D721Med (cell line): ENCODE data around the gene PLAGL2.

Source experiments
- DNase-seq: peaks from one replicate; pipeline ENCODE4 v3.0.0; 2011; ENCODE audit warnings: low spot score; ENCODE audit not compliant: insufficient read length
- FAIRE-seq: peaks from 2 replicates; lab custom pipeline; 2011; peaks lifted over from hg19 to GRCh38; lab: Jason Lieb, UNC
- TF ChIP-seq, protein P1 (sequence below): IDR thresholded peaks from 2 replicates; pipeline ENCODE4 v1.5.1; 2012; ENCODE audit warnings: mild to moderate bottlenecking, control low read depth; ENCODE audit not compliant: insufficient read depth; ENCODE audit errors: missing control alignments

PLAGL2 gene

GRCh38 chr20:32218156-32218900 lies 10.8 kb upstream of the PLAGL2 start:
- TF ChIP-seq, protein P1, sequence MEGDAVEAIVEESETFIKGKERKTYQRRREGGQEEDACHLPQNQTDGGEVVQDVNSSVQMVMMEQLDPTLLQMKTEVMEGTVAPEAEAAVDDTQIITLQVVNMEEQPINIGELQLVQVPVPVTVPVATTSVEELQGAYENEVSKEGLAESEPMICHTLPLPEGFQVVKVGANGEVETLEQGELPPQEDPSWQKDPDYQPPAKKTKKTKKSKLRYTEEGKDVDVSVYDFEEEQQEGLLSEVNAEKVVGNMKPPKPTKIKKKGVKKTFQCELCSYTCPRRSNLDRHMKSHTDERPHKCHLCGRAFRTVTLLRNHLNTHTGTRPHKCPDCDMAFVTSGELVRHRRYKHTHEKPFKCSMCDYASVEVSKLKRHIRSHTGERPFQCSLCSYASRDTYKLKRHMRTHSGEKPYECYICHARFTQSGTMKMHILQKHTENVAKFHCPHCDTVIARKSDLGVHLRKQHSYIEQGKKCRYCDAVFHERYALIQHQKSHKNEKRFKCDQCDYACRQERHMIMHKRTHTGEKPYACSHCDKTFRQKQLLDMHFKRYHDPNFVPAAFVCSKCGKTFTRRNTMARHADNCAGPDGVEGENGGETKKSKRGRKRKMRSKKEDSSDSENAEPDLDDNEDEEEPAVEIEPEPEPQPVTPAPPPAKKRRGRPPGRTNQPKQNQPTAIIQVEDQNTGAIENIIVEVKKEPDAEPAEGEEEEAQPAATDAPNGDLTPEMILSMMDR, result no peak
- DNase-seq (no peak), FAIRE-seq (no peak)

- FAIRE-seq (no peak), DNase-seq (no peak)
- TF ChIP-seq, protein P1, result no peak
Observed at GRCh38 chr20:32216179-32217142, 8.9 kb upstream of the PLAGL2 start.

GRCh38 chr20:32215729-32216128 lies 8.2 kb upstream of the PLAGL2 start:
- FAIRE-seq (no peak), DNase-seq (no peak)
- TF ChIP-seq, protein P1, result no peak

DNA sequence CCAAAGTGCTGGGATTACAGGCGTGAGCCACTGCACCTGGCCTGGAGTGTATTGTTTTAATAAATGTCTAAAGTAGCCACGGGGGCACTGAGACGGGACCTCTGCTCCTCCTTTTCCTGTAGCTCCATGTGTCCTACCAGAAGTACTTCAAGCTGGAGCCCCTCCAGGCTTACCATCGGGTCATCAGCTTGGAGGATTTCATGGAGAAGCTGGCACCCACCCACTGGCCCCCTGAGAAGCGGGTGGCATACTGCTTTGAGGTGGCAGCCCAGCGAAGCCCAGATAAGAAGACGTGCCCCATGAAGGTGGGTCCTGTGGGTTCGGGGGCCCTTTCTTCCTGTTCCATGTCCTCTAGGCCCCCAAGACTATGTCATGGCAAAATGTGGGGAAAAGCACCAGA lies 7.6 kb upstream of the PLAGL2 start:
- TF ChIP-seq, protein P1, result no peak
- no peak for FAIRE-seq
- no peak for DNase-seq

DNA sequence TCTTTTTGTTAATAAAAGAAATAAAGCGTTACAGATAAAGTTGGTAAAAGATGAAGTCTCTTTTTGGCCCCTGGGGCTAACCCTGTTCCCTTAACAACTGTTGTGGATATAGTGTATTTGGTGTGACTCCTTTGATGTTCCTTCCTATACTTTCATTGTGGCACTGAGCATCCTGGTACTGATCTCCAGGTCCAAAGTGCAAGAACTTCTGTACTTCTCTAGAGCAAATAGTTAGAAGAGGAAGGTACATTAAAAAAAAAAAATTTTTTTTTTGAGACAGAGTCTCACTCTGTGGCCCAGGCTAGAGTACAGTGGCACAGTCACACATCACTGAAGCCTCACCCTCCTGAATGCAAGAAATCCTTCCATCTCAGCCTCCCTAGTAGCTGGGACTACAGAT lies 6.3 kb upstream of the PLAGL2 start:
- FAIRE-seq, result no peak
- no peak for DNase-seq
- TF ChIP-seq, protein P1, result no peak

GRCh38 chr20:32209850-32210605 lies 2.5 kb upstream of the PLAGL2 start:
- FAIRE-seq (no peak), DNase-seq (no peak)
- TF ChIP-seq, protein P1, result no peak
